Measurements from ENCODE around the gene TMEM62. TPM values are rescaled to one million over a fixed set of nuclear protein-coding genes. Genes with fewer than 3 reads are reported as not detected.

TMEM62 gene
- total and polyA plus RNA-seq, 2 experiments from 2014 or later, result 17.3 to 34.0 TPM

DNA sequence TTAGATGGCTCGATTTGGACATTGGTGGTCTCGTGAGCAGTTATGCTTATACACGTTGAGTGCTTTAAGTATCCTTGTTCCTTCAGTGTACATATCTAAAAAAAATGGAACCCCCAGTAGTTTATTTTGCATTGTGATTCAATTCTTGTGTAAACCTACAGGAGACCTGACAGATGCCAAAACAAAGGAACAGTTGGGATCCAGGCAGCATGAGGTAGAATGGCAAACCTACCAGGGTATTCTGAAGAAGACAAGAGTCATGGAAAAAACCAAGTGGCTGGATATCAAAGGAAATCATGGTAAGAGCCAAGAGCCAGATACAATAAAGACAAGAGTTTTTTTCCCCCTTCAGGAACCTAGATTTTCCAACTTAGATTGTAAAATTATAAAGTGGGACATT, 2.0 kb downstream of the TMEM62 start:
- H2AFZ ChIP-seq, result no peak overlapping the region
- no peaks in the 10 kb centered on the region for H3K27me3 ChIP-seq
- peaks cover 4% of the 10 kb centered on the region for H3K4me1 ChIP-seq (ENCODE audit: insufficient read depth)
- H3K9me2 ChIP-seq (replicated peaks; ENCODE audit: insufficient read depth), result no peaks in the 10 kb centered on the region
- peak overlapping the region; percentile 91 for H3K4me2 ChIP-seq
- no peak overlapping the region for H3K27ac ChIP-seq
- WGBS (ENCODE audit: low lambda C conversion rate, missing lambda C conversion rate), result 82% methylated on average over 3 of the region's 3 CpGs
- no peak overlapping the region for H3K4me3 ChIP-seq
- peaks cover 14% of the 10 kb centered on the region for H3K79me2 ChIP-seq
- DNase-seq (ENCODE audit: low spot score), result no peak
- no peaks in the 10 kb centered on the region for H4K20me1 ChIP-seq (ENCODE audit: insufficient read depth, poor library complexity, severe bottlenecking)
- no peaks in the 10 kb centered on the region for H3K36me3 ChIP-seq (replicated peaks; ENCODE audit: insufficient read depth, low read depth)
- TF ChIP-seq EZH2 (IDR thresholded peaks at IDR 0.05; ENCODE audit: borderline replicate concordance) (no peak), CTCF (IDR thresholded peaks at IDR 0.05; ENCODE audit: poor library complexity) (no peak)
- no peaks in the 10 kb centered on the region for H3K9me3 ChIP-seq (ENCODE audit: low read depth)

DNA sequence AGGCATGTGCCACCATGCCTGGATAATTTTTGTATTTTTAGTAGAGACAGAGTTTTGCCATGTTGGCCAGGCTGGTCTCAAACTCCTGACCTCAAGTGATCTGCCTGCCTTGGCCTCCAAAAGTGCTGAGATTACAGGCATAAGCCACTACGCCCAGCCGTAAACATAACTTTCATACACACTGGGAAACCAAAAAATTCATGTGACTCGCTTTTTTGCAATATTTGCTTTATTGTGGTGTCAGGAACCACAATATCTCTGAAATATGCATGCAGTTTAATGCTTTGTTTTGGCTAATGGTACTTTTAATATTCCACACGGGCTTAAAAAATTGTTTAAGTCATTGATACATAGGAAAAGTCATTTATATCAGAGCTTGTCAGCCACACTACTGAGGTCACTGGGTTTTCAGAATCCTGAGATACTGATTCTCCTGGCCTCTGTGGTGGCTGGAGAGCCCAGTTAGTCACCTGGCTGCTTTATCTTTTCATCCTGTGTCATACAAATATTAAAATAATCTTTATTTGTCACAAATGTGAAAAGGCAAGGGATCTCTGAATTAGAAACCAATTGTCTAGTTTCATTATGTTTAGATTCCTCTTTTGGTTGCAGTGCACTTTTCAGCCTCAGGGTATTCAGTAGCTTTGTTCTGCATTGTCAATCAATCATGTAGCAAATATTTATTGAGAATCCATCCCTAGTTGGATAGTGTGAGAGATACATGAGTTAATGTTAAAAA, 10.0 kb downstream of the TMEM62 start:
- TF ChIP-seq EZH2phosphoT487 (IDR thresholded peaks at IDR 0.05; ENCODE audit: low read depth, severe bottlenecking, unreplicated experiment) (no peak), EZH2 (IDR thresholded peaks at IDR 0.05; ENCODE audit: borderline replicate concordance) (no peak), CTCF (IDR thresholded peaks at IDR 0.05; ENCODE audit: poor library complexity) (no peak)
- Histone ChIP-seq H4K20me1 (ENCODE audit: insufficient read depth, poor library complexity, severe bottlenecking) (no peaks in the 10 kb centered on the region), H3K4me1 (ENCODE audit: insufficient read depth) (no peaks in the 10 kb centered on the region), H3K36me3 (replicated peaks; ENCODE audit: insufficient read depth, low read depth) (no peaks in the 10 kb centered on the region), H3K27ac (no peak overlapping the region), H2AFZ (no peak overlapping the region), H3K9me3 (ENCODE audit: low read depth) (no peaks in the 10 kb centered on the region), H3K27me3 (no peaks in the 10 kb centered on the region), H3K79me2 (no peaks in the 10 kb centered on the region), H3K4me3 (no peak overlapping the region), H3K4me2 (no peak overlapping the region), H3K9me2 (replicated peaks; ENCODE audit: insufficient read depth) (no peaks in the 10 kb centered on the region)
- no peak for DNase-seq (ENCODE audit: low spot score)
- WGBS (ENCODE audit: low lambda C conversion rate, missing lambda C conversion rate), result 93% methylated on average over 4 of the region's 4 CpGs

DNA sequence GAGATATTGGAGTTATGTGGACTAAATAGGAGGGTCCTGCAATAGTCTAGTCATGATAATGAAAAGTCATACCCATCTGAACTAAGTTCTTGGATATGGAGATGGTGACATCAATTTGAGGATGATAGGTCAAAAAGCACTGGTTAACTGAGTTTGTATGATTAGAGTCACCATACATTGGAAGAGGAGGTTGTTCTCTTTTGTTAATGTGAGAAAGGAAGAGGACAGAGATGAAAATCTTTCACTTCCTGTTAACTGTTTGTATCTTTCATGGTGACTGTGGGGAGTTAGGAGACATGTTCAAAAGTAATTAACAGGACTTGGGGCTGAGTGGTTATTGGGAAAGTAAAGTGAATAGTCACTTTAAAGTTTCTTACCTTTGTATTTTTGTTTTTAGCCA, 11.1 kb downstream of the TMEM62 start:
- Histone ChIP-seq H3K27ac (no peak overlapping the region), H2AFZ (no peak overlapping the region), H3K36me3 (replicated peaks; ENCODE audit: insufficient read depth, low read depth) (no peaks in the 10 kb centered on the region), H3K27me3 (no peaks in the 10 kb centered on the region), H3K4me1 (ENCODE audit: insufficient read depth) (no peaks in the 10 kb centered on the region), H4K20me1 (ENCODE audit: insufficient read depth, poor library complexity, severe bottlenecking) (no peaks in the 10 kb centered on the region), H3K9me3 (ENCODE audit: low read depth) (no peaks in the 10 kb centered on the region), H3K4me2 (no peak overlapping the region), H3K79me2 (no peaks in the 10 kb centered on the region), H3K4me3 (no peak overlapping the region), H3K9me2 (replicated peaks; ENCODE audit: insufficient read depth) (no peaks in the 10 kb centered on the region)
- no peak for DNase-seq (ENCODE audit: low spot score)
- TF ChIP-seq EZH2 (IDR thresholded peaks at IDR 0.05; ENCODE audit: borderline replicate concordance) (no peak), CTCF (IDR thresholded peaks at IDR 0.05; ENCODE audit: poor library complexity) (no peak), EZH2phosphoT487 (IDR thresholded peaks at IDR 0.05; ENCODE audit: low read depth, severe bottlenecking, unreplicated experiment) (no peak)

Measured in hepatocyte (in vitro differentiated cells).